ENCODE measurements around the gene MCU.
"Not testable (repeated sequence)": the region's sequence is repeated elsewhere in the genome, so short reads cannot be mapped to it uniquely, and the experiment has no call there.

The MCU gene

GRCh38 chr10:72691863-72692743 is at the start of gene MCU:
Gene MCU, plus strand, starts transcription at chr10:72692143. Its CDS starts 9 bp downstream, at chr10:72692152.
- peak; percentile 93 for DNase-seq

- no peak for DNase-seq
Observed at GRCh38 chr10:72642318-72642717, 49.6 kb upstream of the MCU start.

- DNase-seq, result no peak
Observed at GRCh38 chr10:72645263-72645858, 46.6 kb upstream of the MCU start.

GRCh38 chr10:72646971-72647370 is 45.0 kb upstream of the MCU start:
- not testable (repeated sequence) for DNase-seq

GRCh38 chr10:72648301-72648700 is 43.6 kb upstream of the MCU start:
- DNase-seq, result no peak

DNA sequence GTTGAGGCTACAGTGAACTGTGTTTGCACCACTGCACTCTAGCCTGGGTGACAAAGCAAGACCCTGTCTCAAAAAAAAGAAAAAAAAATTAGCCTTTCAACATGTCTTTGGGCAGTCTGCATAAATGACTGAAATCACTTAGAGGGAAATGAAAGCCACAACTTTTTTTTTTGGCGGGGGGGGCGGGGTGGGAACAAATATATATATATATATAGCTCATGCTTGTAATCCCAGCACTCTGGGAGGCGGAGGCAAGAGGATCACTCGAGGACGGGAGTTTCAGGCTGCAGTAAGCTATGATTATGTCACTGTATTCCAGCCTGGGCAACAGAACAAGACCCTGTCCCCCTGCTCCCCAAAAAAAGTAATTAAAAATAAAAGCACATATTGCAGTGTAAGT is 42.7 kb upstream of the MCU start:
- no peak for DNase-seq

- DNase-seq, result no peak
Observed at GRCh38 chr10:72653383-72654096, 38.4 kb upstream of the MCU start.

- DNase-seq, result no peak
Observed at GRCh38 chr10:72654720-72655119, 37.2 kb upstream of the MCU start.

DNA sequence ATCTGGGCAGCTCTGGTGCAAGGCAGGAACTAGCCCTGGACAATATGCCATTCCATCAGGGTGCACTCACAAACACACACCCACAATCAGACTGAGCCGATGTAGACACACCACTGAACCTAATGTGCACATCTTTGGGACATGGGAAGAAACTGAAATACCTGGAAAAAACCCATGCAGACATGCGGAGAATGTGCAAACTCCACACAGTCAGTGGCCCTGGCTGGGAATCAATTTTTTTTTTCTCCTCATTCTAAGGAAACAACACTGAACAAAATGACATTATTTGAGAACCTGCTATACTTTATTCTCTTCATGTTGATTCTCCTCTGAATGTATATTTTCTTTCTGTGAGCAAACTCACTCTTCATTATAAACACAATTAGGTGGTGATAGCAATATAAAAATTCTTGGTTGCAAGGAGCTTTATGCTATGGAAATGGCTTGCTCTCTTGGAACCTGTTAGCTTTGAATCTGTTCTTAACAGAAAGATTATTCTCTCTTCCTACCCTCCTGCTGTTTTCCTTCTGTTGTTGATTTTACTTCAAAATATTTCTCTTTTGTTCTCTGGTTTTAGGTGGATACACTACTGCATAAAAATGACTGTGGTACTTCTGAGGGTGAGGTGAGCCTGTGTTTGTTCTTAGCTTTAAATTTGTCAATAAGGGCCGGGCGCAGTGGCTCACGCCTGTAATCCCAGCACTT is 33.1 kb upstream of the MCU start:
- no peak for DNase-seq

GRCh38 chr10:72659694-72660093 is 32.2 kb upstream of the MCU start:
- DNase-seq, result no peak

DNA sequence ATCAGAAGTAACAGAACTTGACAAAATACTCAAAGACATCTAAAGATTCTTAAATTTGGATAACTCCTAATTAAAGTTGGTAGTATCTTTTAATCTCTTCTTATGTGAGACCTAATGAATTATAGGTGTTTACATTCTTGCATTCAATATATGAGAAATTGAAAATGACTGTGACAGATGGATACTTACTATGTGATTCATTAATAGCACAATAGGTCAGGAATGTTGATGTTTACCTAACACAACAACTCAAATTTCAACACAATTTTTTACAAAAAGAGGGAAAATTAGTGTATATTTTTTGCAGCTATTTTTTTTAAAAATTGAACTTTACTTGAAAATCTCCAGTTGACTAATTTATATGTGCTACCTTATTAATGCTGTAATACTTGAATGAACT is 31.7 kb upstream of the MCU start:
- no peak for DNase-seq

DNA sequence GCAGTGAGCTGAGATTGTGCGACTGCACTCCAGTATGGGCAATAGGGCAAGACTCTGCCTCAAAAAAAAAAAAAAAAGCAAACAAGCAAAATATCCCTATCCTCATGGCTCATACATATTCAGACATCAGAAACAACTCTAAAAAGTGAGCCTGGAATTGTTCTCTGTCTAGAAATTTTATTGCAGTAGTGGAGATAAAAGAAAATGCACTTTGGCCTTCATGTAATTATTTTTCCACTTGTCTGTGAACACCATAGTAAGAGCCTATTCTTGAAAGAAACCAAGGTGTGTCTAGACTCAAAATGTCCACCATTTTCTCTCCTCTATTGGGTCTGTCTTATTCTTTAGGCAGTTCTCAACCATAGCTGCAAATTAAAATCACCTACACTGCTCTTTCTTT is 30.5 kb upstream of the MCU start:
- no peak for DNase-seq

- no peak for DNase-seq
Observed at GRCh38 chr10:72663971-72664370, 28.0 kb upstream of the MCU start.

GRCh38 chr10:72665925-72666324 is 26.0 kb upstream of the MCU start:
- no peak for DNase-seq

- no peak for DNase-seq
Observed at GRCh38 chr10:72667207-72667864, 24.6 kb upstream of the MCU start.

GRCh38 chr10:72673280-72673679 is 18.7 kb upstream of the MCU start:
- no peak for DNase-seq

DNA sequence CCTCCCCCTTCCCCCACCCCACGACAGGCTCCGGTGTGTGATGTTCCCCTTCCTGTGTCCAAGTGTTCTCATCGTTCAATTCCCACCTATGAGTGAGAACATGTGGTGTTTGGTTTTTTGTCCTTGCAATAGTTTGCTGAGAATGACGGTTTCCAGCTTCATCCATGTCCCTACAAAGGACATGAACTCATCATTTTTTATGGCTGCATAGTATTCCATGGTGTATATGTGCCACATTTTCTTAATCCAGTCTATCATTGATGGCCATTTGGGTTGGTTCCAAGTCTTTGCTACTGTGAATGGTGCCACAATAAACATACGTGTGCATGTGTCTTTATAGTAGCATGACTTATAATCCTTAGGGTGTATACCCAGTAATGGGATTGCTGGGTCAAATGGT is 17.8 kb upstream of the MCU start:
- DNase-seq, result not testable (repeated sequence)

DNA sequence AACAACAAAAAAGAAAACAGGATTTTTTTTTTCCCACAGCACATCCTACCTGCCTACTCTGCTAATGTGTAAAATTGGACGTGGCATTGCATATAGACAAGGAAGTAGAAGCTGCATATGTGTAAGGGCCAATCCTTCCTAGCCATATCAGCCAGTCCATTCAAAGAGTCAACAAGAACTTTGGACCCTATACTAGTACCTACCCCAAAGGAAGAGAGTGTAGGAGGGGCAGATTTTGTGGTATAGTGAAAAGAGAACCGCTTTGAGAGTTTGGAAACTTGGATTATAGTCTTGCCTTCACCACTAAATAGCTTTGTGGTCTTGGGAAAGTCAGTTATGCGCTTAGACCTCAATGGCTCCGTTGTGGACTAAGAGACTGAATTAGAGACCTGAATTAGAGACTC is 12.1 kb upstream of the MCU start:
- DNase-seq, result no peak

DNA sequence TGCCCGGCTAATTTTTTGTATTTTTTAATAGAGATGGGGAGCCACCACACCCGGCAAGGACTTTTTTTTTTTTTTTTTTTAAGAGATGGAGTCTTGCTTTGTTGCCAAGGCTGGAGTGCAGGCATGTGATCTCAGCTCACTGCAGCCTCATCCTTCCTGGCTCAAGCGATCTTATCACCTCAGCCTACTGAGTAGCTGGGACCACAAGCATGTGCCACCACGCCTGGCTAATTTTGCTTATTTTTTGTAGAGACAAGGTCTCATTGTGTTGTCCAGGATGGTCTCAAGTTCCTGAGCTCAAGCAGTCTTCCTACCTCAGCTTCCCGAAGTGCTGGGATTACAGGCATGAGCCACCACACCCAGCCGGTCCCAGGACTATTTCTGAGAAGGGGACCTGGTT is 9.3 kb upstream of the MCU start:
- DNase-seq, result no peak

- no peak for DNase-seq
Observed at GRCh38 chr10:72685264-72685921, 6.5 kb upstream of the MCU start.

GRCh38 chr10:72686430-72686829 is 5.5 kb upstream of the MCU start:
- DNase-seq, result not testable (repeated sequence)

DNA sequence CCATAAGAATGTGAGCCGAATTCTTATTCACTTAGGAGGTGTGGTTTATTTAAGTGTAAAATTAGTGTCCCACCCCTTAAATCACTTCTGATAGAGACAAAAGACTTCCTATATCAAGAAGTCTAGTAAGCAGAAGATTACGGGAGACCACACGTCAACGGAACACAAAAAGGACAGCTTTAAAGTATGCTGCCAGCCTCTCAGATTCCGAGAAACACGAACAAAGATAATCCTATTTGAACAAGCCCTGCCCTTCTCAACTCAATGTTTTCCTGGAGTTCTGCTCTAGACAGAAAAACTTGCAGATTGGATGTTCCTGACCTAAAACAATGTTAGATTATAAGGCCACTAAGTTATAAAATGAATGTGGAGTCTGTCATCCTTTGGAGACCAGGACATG is 4.9 kb upstream of the MCU start:
- DNase-seq, result no peak
